Heart right ventricle (tissue), 16 donors: ENCODE data around the gene CTAGE1. TPM values are rescaled to one million over a fixed set of nuclear protein-coding genes. Genes with fewer than 3 reads are reported as not detected.

Source experiments
- ATAC-seq, 8 donors: fragments of 200-7000 bp; cut with Tn5 transposase; one replicate each; pipeline ENCODE4 v1.9.1; 2020; ENCODE audit warnings: mild to moderate bottlenecking in 8 of 8, moderate library complexity in 8 of 8, moderate number of reproducible peaks in 1 of 8
- DNase-seq, 2 donors: peaks; one replicate each; pipeline ENCODE4 v3.0.0-alpha.2; 2020
- H3K27ac ChIP-seq, 10 donors: fragments of 200-600 bp; sonication (generic) in 2 of 10; one replicate each; pipeline versions ENCODE4 v1.5.0 to v1.8.0; 2020 to 2022; ENCODE audit warnings: mild to moderate bottlenecking in 3 of 10
- H3K27me3 ChIP-seq, 7 donors: fragments of 200-600 bp; one replicate each; pipeline ENCODE4 v1.8.0; 2021 to 2022; ENCODE audit warnings: mild to moderate bottlenecking in 2 of 7
- H3K36me3 ChIP-seq, 9 donors: fragments of 200-600 bp; sonication (generic) in 1 of 9; one replicate each; pipeline versions ENCODE4 v1.5.0 to v1.8.0; 2020 to 2022; ENCODE audit warnings: mild to moderate bottlenecking in 2 of 9
- H3K4me1 ChIP-seq, 9 donors: fragments of 200-600 bp; sonication (generic) in 1 of 9; one replicate each; pipeline versions ENCODE4 v1.5.0 to v1.8.0; 2020 to 2022; ENCODE audit warnings: mild to moderate bottlenecking in 4 of 9
- H3K4me3 ChIP-seq, 10 donors: fragments of 200-600 bp; sonication (generic) in 2 of 10; one replicate each; pipeline versions ENCODE4 v1.5.0 to v1.8.0; 2020 to 2022; ENCODE audit warnings: mild to moderate bottlenecking in 7 of 10, moderate library complexity in 2 of 10
- H3K9me3 ChIP-seq, 11 donors: fragments of 200-600 bp in 10 of 11; sonication (generic) in 2 of 11; one replicate each; pipeline versions ENCODE4 v1.5.0 to v1.8.0; 2013 to 2022; ENCODE audit warnings: mild to moderate bottlenecking in 2 of 11, control low read depth in 1 of 11, moderate library complexity in 1 of 11
- CTCF ChIP-seq, 9 donors: fragments of 200-600 bp; sonication (generic) in 2 of 9; IDR thresholded peaks; one replicate each; pipeline versions ENCODE4 v1.5.0 to v1.8.0; 2021 to 2022; ENCODE audit warnings: antibody characterized with exemption in 9 of 9, mild to moderate bottlenecking in 5 of 9, moderate library complexity in 1 of 9
- WGBS, 2 donors: extraction: QIAGEN DNeasy Blood & Tissue Kit; methylation state at CpG; one replicate each; pipeline ENCODE4 v1.1.7; 2013; ENCODE audit warnings: inconsistent platforms in 1 of 2; 5-methylcytosine and 5-hydroxymethylcytosine counted together
- intact Hi-C, 10 donors: fragments of 100-400 bp; cut with DNase I; formaldehyde crosslinking; loops; one replicate each; pipeline versions ENCODE4 v1.11.1 to v1.14.2; 2022
- polyA plus RNA-seq, 2 donors: library from polyadenylated mRNA; stranded (reverse); fragments of 200-250 nt; gene quantifications; one replicate each; pipeline ENCODE4 v1.2.3, GENCODE V29; 2013
- total RNA-seq, 10 donors: library from RNA; stranded (reverse); fragmentation: NEBNext Ultra II Directional in 3 of 10; extraction: Animal tissue kit (Norgen Biotek cat#: 25700) in 3 of 10; gene quantifications; one replicate each; pipeline versions ENCODE4 v1.2.1 to v1.2.4, GENCODE V29; 2021 to 2023
- donor health status: Arrhythmogenic right ventricular cardiomyopathy.
- donor health status: ischemic (EF 13 %, LVEDD 7.1; RV severe dilation, severe dysfunction).
- donor health status: healthy with polysubstance abuse.
- donor health status: DM: no; HTN: yes; CAD: no.
- donor health status: DM: no; HTN: no; CAD: no.
- donor health status: ischemic (EF 25% LVEDD 6.9; RV normal size, moderate dysfunction).
- donor health status: ischemic (EF 25% LVEDD 5.7; RV mildly dilated, moderate dysfunction).
- donor health status: healthy.
- donor health status: DM: yes; HTN: yes; CAD: no.
- donor health status: Ischemic cardiomyopathy.
- donor health status: ischemic (EF 35%, LVEDD 5.7; RV mildly dilated, moderate dysfunction).
- donor health status: nonischemic (EF 11% LVEDD 7.7; RV severe dilation, severe dysfunction).
- donor health status: DM: yes; HTN: yes; CAD: no.
- donor health status: PGD.
- donor health status: ischemic (EF 29% LVEDD 5.4; RV normal size, mild dysfunction).
- donor health status: nonischemic (EF 23%, LVEDD 6.1; RV moderate dilation, normal function).

CTAGE1 gene
- total and polyA plus RNA-seq, 12 donors, result 0.07 to 0.10 TPM; not detected in 10

DNA sequence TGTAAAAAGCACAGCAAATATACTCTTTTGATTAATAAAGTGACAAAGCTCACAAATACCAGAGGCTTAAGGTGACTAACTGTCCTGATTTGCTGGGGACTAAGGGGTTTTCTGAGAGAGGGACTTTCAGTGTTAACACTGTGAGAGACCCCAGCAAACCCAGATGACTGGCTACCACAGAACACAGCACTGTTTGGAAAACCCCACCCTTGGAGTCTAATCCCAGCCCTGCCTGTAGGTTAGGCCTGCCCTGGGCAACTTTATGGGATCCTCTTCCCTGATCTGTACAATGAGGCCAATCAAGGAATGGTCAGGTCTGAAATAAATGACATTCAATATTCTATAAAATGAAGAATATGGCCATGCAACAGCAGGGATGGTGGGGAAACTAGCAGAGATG lies 30.5 kb upstream of the CTAGE1 start:
- DNase-seq (no peak), ATAC-seq (no peak)
- peaks cover 0 to 16% (median 8%) of the 10 kb centered on the region in 9 donors for H3K4me1 ChIP-seq
- intact Hi-C loops, result no loop called here
- H3K9me3 ChIP-seq, result peaks cover 0 to 32% (median 16%) of the 10 kb centered on the region in 11 donors
- H3K4me3 ChIP-seq, result no peak overlapping the region
- H3K36me3 ChIP-seq, result no peaks in the 10 kb centered on the region
- no peak for TF ChIP-seq CTCF (IDR thresholded peaks at IDR 0.05)
- no peaks in the 10 kb centered on the region for H3K27me3 ChIP-seq
- no peak overlapping the region for H3K27ac ChIP-seq

GRCh38 chr18:22447792-22448191 lies 30.1 kb upstream of the CTAGE1 start:
- 92 to 94% methylated on average over 4 of the region's 4 CpGs for WGBS, 2 donors
- Histone ChIP-seq H3K27ac (no peak overlapping the region), H3K27me3 (no peaks in the 10 kb centered on the region), H3K9me3 (peaks cover 0 to 32% (median 16%) of the 10 kb centered on the region in 11 donors), H3K36me3 (no peaks in the 10 kb centered on the region), H3K4me3 (no peak overlapping the region), H3K4me1 (peaks cover 0 to 12% (median 7%) of the 10 kb centered on the region in 9 donors)
- intact Hi-C loops, result no loop called here
- no peak for ATAC-seq
- no peak for DNase-seq
- no peak for TF ChIP-seq CTCF (IDR thresholded peaks at IDR 0.05)

- Histone ChIP-seq H3K9me3 (peaks cover 0 to 36% (median 16%) of the 10 kb centered on the region in 11 donors), H3K36me3 (no peaks in the 10 kb centered on the region), H3K4me3 (no peak overlapping the region), H3K27me3 (no peaks in the 10 kb centered on the region), H3K4me1 (peaks cover 0 to 4% (median 0%) of the 10 kb centered on the region in 9 donors), H3K27ac (no peak overlapping the region)
- intact Hi-C loops, result no loop called here
- ATAC-seq, result no peak
- no peak for DNase-seq
- WGBS, 2 donors, result 65 to 76% methylated on average over 4 of the region's 4 CpGs
- TF ChIP-seq CTCF (IDR thresholded peaks at IDR 0.05), result no peak
These were observed 29.2 kb upstream of the CTAGE1 start for GRCh38 chr18:22446911-22447310.

- no peak for TF ChIP-seq CTCF (IDR thresholded peaks at IDR 0.05)
- Histone ChIP-seq H3K27ac (no peak overlapping the region), H3K9me3 (peaks cover 0 to 39% (median 16%) of the 10 kb centered on the region in 11 donors), H3K4me1 (no peaks in the 10 kb centered on the region), H3K27me3 (no peaks in the 10 kb centered on the region), H3K36me3 (no peaks in the 10 kb centered on the region), H3K4me3 (no peak overlapping the region)
- 86 to 87% methylated on average over 6 of the region's 6 CpGs for WGBS, 2 donors
- intact Hi-C loops, result no loop called here
- DNase-seq (no peak), ATAC-seq (peak in 1 of 8 donors; percentile 64)
These were observed 28.6 kb upstream of the CTAGE1 start for GRCh38 chr18:22446325-22446724.
